ENCODE data around the gene FCRL3.
"Not testable (repeated sequence)": the region's sequence is repeated elsewhere in the genome, so short reads cannot be mapped to it uniquely, and the experiment has no call there.

FCRL3 gene

DNA sequence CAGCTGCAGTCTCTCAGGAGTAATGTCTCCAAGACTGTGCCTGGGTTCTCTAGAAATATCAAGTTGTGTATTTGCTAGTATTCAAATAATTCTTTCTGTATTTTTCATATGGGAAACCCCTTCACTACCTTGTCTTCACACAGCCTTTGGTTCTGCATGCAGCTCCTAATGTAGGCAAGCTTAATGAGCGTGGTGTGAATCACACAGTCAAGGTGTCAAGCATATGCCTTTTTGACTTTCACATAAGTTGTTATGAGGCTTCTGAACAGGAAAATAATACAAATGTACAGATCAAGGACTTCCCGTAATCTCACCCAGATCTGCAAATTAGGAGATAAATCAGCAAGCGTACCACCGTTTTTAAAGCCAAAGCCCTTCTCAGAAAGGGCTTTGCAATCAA, at the start of gene FCRL3:
FCRL3 (minus strand) TSS at position 38 of the 400 bp plus-strand sequence. CDS start 280 bp downstream, outside the sequence.
- no peak for DNase-seq (ENCODE audit: low read depth, low spot score)

- no peak for DNase-seq (ENCODE audit: low read depth, low spot score)
These were observed 47.8 kb upstream of the FCRL3 start for GRCh38 chr1:157748262-157748817.

GRCh38 chr1:157739229-157739901, 38.8 kb upstream of the FCRL3 start:
- DNase-seq (ENCODE audit: low read depth, low spot score) = peak; percentile 8

GRCh38 chr1:157735991-157736390, 35.4 kb upstream of the FCRL3 start:
- DNase-seq (ENCODE audit: low read depth, low spot score) = not testable (repeated sequence)

- DNase-seq (ENCODE audit: low read depth, low spot score) = no peak
These were observed 33.8 kb upstream of the FCRL3 start for GRCh38 chr1:157734321-157734720.

DNA sequence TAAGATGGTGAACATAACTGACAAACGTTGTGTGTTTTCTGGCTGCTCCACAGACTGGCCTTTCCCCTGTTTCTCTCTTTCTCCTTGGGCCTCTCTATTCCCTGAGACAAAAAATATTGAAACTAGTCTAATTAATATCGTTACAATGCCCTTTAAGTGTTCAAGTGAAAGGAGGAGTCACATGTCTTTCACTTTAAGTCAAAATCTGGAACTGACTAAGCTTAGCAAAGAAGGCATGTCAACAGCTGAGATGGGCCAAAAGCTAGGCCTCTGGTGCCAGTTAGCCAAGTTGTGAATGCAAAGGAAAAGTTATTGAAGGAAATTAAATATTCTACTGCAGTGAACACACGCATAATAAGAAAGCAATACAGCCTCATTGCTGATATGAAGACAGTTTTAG, 32.2 kb upstream of the FCRL3 start:
- no peak for DNase-seq (ENCODE audit: low read depth, low spot score)

DNA sequence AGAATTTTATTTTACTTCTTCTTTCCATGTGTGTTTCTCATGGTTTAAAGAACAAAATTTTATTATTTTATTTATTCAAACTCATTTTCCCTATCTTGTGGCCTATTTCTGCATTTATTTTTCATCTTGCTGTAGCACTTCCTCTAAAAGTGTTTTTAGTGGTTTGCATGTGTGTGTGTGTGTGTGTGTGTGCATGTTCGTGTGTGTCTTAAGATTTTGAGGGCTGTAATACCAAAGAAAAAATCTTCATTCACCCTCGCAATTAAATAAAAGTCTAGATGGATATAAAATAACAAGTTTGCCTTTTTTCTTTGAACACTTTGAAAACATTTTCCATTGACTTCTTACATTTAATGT, 24.6 kb upstream of the FCRL3 start:
- no peak for DNase-seq (ENCODE audit: low read depth, low spot score)

GRCh38 chr1:157724537-157725220, 24.1 kb upstream of the FCRL3 start:
- DNase-seq (ENCODE audit: low read depth, low spot score) = no peak

DNA sequence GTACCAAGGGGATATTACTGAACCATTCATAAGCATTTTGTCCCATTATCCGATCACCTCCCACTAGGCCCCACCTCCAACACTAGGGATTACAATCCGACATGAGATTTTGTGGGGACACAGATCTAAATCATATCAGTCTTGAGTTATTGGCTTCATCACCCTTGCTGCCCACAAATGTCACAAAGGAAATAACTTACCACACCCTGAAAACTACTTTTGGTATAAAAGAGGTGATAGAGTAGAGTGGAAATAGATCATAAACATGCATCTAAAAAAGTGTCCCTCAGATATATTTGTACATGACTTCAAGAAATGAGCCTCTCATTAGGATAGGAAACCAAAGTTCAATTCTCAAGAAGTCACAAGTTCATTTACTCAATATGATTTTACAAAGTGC, 22.6 kb upstream of the FCRL3 start:
- DNase-seq (ENCODE audit: low read depth, low spot score) = no peak

GRCh38 chr1:157721985-157722384, 21.4 kb upstream of the FCRL3 start:
- no peak for DNase-seq (ENCODE audit: low read depth, low spot score)

DNA sequence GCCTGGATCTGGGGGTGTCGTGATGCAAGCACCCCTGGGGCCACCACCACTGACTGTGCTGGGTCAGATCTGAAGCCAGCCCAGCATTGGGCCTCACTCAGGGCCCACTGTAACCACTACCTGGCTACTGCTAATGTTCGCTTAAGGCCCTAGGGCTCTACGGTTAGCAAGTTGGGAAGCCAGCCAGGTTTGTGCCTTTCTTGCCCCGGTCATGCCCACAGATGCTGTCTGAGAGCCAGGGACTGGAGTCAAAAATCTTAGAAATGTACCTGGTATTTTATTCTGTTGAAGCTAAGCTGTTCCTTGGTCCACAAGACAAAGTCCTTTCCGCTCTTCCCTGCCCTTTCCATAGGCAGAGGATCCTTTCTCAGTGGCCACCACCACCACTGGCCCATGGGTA, 15.2 kb upstream of the FCRL3 start:
- no peak for DNase-seq (ENCODE audit: low read depth, low spot score)

GRCh38 chr1:157711802-157712201, 11.2 kb upstream of the FCRL3 start:
- no peak for DNase-seq (ENCODE audit: low read depth, low spot score)

GRCh38 chr1:157704878-157705277, 4.3 kb upstream of the FCRL3 start:
- no peak for DNase-seq (ENCODE audit: low read depth, low spot score)

- no peak for DNase-seq (ENCODE audit: low read depth, low spot score)
These were observed 3.4 kb upstream of the FCRL3 start for GRCh38 chr1:157703981-157704380.

DNA sequence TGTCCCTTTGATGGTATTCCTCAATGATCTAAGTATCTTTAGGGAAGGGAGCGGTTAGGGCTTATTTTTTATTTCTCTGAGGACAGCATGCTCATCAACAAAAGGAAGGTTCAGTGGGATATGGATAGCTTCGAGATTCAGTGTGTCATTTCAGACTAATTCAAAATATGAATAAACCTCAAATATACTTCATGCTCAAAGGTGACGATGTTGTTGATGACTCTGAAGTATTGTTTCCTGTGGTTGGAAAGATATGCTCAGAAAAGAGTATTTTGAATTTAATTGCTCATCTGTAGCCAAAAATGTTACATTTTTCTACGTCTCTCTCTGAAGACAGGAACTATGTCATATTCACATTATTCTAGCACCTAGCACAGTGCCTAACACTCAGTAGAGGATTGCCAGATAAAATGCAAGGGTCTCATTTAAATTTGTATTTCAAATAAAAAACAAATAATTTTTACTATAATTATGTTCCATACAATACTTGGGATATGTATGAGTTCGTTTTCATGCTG, 1.8 kb upstream of the FCRL3 start:
- no peak for DNase-seq (ENCODE audit: low read depth, low spot score)

- DNase-seq (ENCODE audit: low read depth, low spot score) = no peak
These were observed 264 bp downstream of the FCRL3 start for GRCh38 chr1:157700305-157700704.

DNA sequence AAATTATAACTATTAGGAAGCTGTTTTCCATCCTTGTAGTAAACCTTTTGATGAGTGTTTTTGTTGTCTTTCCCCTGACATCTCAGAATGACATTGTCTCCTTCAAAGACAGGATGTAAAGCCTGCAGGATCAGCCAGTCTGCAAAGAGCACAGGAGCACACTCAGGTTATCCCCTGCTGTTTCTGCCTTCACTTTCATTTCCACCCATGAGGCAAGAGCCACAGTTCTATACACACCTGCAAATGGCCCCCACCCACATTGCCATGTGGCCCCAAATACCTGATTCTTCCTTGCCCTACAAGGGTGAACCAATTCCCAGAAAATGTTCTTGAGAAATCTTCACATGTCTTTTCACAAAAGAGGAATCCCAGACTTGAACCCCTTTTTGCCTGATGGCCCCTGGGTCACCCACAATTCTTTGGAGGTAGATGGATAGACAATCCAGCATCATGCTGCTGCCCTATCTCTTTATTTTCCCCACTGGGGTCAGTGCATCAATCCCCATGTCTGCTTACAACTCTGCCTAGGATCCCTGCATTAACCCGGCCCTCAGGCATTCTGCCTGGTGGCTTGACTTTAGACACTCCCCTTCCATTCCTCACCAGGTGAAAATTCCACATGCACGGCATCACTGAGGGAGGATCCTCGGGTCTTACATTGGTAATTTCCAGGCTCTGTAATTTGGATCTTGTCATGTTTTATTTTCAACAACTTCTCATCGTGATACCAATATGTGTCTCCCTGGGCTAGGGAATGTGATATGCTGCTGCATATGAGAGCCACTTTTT, 2.6 kb downstream of the FCRL3 start:
- DNase-seq (ENCODE audit: low read depth, low spot score) = peak; percentile 5

DNA sequence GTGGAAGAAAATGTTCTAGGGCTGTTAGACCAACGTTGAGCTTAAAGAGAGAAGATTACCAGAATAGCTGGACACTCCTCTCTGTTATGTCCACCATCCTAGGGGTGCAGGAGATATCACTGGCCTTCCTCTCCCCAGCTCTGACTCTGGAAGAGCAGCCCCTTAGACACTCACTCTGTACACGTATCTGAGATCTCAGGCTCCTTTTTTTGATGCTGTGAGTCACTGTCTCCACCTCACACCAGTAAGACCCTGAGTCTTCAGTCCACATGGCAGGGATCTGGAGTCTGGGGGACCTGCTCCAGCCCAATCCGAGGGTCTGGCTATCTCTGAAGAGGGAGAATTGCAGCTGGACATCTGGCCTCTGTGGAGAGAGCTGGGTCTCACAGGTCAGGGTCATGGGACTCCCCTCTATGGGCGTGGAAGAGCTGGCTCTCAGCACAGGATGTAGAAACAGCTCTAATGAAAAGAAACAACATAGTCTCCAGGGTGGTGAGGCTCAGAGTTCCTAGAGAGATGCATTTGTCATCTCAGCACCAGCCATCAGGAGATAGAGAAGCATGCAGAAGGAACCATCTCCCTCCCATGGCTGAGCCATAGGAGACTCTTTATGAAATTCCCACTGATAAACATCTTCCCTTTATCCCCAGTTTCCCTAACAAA, 3.5 kb downstream of the FCRL3 start:
- DNase-seq (ENCODE audit: low read depth, low spot score) = no peak

- DNase-seq (ENCODE audit: low read depth, low spot score) = no peak
These were observed 5.2 kb downstream of the FCRL3 start for GRCh38 chr1:157695417-157695816.

- DNase-seq (ENCODE audit: low read depth, low spot score) = peak; percentile 6
These were observed 9.2 kb downstream of the FCRL3 start for GRCh38 chr1:157691285-157691920.
